KMS-11 (cell line): ENCODE results near the gene CHMP3.

Experiments
- H2AFZ ChIP-seq: fragments of 200-600 bp; sonication (generic); 2 replicates; pipeline ENCODE4 v1.6.1; 2016; ENCODE audit warnings: antibody characterized with exemption, mixed run types, low read depth
- H3K27ac ChIP-seq: fragments of 200-600 bp; sonication (generic); 2 replicates; pipeline ENCODE4 v1.6.1; 2016; ENCODE audit warnings: mild to moderate bottlenecking, mixed run types
- H3K27me3 ChIP-seq: fragments of 200-600 bp; sonication (generic); 2 replicates; pipeline ENCODE4 v1.6.1; 2017; ENCODE audit warnings: mild to moderate bottlenecking, low read depth, mixed run types, moderate library complexity; ENCODE audit not compliant: insufficient read depth
- H3K36me3 ChIP-seq: fragments of 200-600 bp; sonication (generic); 2 replicates; pipeline ENCODE4 v1.6.1; 2017; ENCODE audit warnings: mild to moderate bottlenecking, mixed run types; ENCODE audit not compliant: insufficient read depth
- H3K4me1 ChIP-seq: fragments of 200-600 bp; sonication (generic); 2 replicates; pipeline ENCODE4 v1.6.1; 2016; ENCODE audit warnings: mild to moderate bottlenecking, low read depth, mixed run types; ENCODE audit not compliant: poor library complexity, severe bottlenecking
- H3K4me2 ChIP-seq: fragments of 200-600 bp; sonication (generic); 2 replicates; pipeline ENCODE4 v1.7.0; 2016; ENCODE audit warnings: mild to moderate bottlenecking, mixed run types
- H3K4me3 ChIP-seq: fragments of 200-600 bp; sonication (generic); IDR thresholded peaks from 2 replicates; pipeline ENCODE4 v1.6.1; 2017; ENCODE audit warnings: low read depth, low read length, mixed read lengths; ENCODE audit not compliant: insufficient read depth
- H3K79me2 ChIP-seq: fragments of 200-600 bp; sonication (generic); 2 replicates; pipeline ENCODE4 v1.6.1; 2016; ENCODE audit warnings: low read depth, mixed run types; ENCODE audit not compliant: insufficient read depth
- H3K9ac ChIP-seq: fragments of 200-600 bp; sonication (generic); 2 replicates; pipeline ENCODE4 v1.6.1; 2016; ENCODE audit warnings: mild to moderate bottlenecking, mixed run types
- H4K20me1 ChIP-seq: fragments of 200-600 bp; sonication (generic); 2 replicates; pipeline ENCODE4 v1.6.1; 2016; ENCODE audit warnings: mild to moderate bottlenecking, mixed run types; ENCODE audit not compliant: insufficient read depth
- CTCF ChIP-seq: fragments of 200-600 bp; sonication (generic); conservative IDR thresholded peaks from 2 replicates; pipeline ENCODE4 v1.6.1; 2017; ENCODE audit warnings: low read depth, mild to moderate bottlenecking, antibody characterized with exemption, low read length, moderate library complexity, mixed read lengths

The CHMP3 gene

GRCh38 chr2:86488561-86489250 lies 74.5 kb downstream of the CHMP3 start:
- TF ChIP-seq CTCF, result no peak
- H3K4me3 ChIP-seq, result no peak overlapping the region
- no peak overlapping the region for H3K9ac ChIP-seq
- no peaks in the 10 kb centered on the region for H4K20me1 ChIP-seq
- peaks cover 17% of the 10 kb centered on the region; the same call in 1 of the 2 replicates for H3K36me3 ChIP-seq
- H3K27me3 ChIP-seq, result no peaks in the 10 kb centered on the region
- H3K27ac ChIP-seq, result no peak overlapping the region
- H3K79me2 ChIP-seq, result no peaks in the 10 kb centered on the region
- H2AFZ ChIP-seq, result no peak overlapping the region
- H3K4me1 ChIP-seq, result no peaks in the 10 kb centered on the region
- no peak overlapping the region for H3K4me2 ChIP-seq

GRCh38 chr2:86487062-86487461 lies 76.2 kb downstream of the CHMP3 start:
- TF ChIP-seq CTCF, result no peak
- Histone ChIP-seq H2AFZ (no peak overlapping the region), H3K4me2 (no peak overlapping the region), H3K36me3 (peaks cover 10% of the 10 kb centered on the region; the same call in 1 of the 2 replicates), H4K20me1 (no peaks in the 10 kb centered on the region), H3K4me3 (no peak overlapping the region), H3K27ac (no peak overlapping the region), H3K27me3 (no peaks in the 10 kb centered on the region), H3K9ac (no peak overlapping the region), H3K79me2 (no peaks in the 10 kb centered on the region), H3K4me1 (no peaks in the 10 kb centered on the region)

- Histone ChIP-seq H3K27me3 (no peaks in the 10 kb centered on the region), H3K9ac (no peak overlapping the region), H4K20me1 (no peaks in the 10 kb centered on the region), H3K4me2 (no peak overlapping the region), H3K4me1 (no peaks in the 10 kb centered on the region), H3K36me3 (peaks cover 11% of the 10 kb centered on the region; the same call in 1 of the 2 replicates), H3K4me3 (no peak overlapping the region), H2AFZ (no peak overlapping the region), H3K27ac (no peak overlapping the region), H3K79me2 (no peaks in the 10 kb centered on the region)
- no peak for TF ChIP-seq CTCF
Measured at GRCh38 chr2:86485802-86486201, 77.4 kb downstream of the CHMP3 start.

GRCh38 chr2:86485103-86485502 lies 78.1 kb downstream of the CHMP3 start:
- Histone ChIP-seq H3K4me3 (no peak overlapping the region), H3K4me2 (no peak overlapping the region), H3K9ac (no peak overlapping the region), H3K27ac (no peak overlapping the region), H4K20me1 (no peaks in the 10 kb centered on the region), H3K4me1 (no peaks in the 10 kb centered on the region), H3K79me2 (no peaks in the 10 kb centered on the region), H3K36me3 (peaks cover 7% of the 10 kb centered on the region; the same call in 1 of the 2 replicates), H2AFZ (no peak overlapping the region), H3K27me3 (no peaks in the 10 kb centered on the region)
- no peak for TF ChIP-seq CTCF
